Activated naive CD8-positive, alpha-beta T cell treated with anti-CD3 and anti-CD28 coated beads, Interleukin-2, amount 50 U/mL, for 24 hours (primary cell): ENCODE data around the gene DBR1.

Experiments
- ATAC-seq: fragments of 150-1000 bp; cut with Tn5 transposase; one replicate; pipeline ENCODE4 v1.10.0; 2021
- DNase-seq: peaks from one replicate; pipeline ENCODE4 v3.0.0; 2021
- H3K27ac Mint-ChIP-seq: one replicate; pipeline ENCODE4 v1.8.0; 2021; ENCODE audit warnings: mild to moderate bottlenecking, mixed read lengths
- H3K27me3 Mint-ChIP-seq: one replicate; pipeline ENCODE4 v1.8.0; 2021; ENCODE audit warnings: mixed read lengths
- H3K36me3 Mint-ChIP-seq: one replicate; pipeline ENCODE4 v1.8.0; 2021; ENCODE audit warnings: low read depth, mixed read lengths
- H3K4me1 Mint-ChIP-seq: one replicate; pipeline ENCODE4 v1.8.0; 2021; ENCODE audit warnings: mixed read lengths
- H3K4me3 Mint-ChIP-seq: one replicate; pipeline ENCODE4 v1.8.0; 2021; ENCODE audit warnings: mild to moderate bottlenecking, moderate library complexity, mixed read lengths
- H3K9me3 Mint-ChIP-seq: one replicate; pipeline ENCODE4 v1.8.0; 2021; ENCODE audit warnings: mixed read lengths

Gene DBR1, protein sequence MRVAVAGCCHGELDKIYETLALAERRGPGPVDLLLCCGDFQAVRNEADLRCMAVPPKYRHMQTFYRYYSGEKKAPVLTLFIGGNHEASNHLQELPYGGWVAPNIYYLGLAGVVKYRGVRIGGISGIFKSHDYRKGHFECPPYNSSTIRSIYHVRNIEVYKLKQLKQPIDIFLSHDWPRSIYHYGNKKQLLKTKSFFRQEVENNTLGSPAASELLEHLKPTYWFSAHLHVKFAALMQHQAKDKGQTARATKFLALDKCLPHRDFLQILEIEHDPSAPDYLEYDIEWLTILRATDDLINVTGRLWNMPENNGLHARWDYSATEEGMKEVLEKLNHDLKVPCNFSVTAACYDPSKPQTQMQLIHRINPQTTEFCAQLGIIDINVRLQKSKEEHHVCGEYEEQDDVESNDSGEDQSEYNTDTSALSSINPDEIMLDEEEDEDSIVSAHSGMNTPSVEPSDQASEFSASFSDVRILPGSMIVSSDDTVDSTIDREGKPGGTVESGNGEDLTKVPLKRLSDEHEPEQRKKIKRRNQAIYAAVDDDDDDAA

DNA sequence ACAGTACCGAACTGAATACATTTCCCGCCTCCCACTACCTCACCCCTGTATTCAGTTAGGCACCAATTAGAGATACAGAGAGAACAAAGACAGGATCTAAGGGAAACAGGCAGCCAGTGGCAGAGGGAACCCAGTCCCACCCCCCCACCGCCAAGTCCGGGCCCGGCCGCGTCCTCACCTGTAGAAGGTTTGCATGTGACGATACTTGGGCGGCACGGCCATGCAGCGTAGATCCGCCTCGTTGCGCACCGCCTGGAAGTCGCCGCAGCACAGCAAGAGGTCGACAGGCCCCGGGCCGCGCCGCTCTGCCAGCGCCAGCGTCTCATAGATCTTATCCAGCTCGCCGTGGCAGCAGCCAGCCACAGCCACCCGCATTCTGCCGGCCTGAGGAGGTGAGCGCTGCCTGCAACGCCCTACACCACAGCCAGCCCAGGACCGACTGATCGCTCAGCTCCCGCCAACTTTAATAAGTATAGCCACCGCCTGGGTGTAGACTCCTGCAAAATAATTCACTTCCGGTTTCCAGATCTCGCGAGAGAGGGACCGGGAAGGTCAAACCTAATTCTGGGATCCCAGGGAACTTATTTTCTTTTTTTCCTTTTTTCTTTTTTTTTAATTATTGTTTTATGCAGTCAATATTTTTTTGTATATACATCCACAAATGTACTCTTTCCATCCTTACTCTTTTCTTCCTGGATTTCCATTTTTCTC lies at the start of gene DBR1:
TSS of gene DBR1 (minus strand) at position 501 of the 711 bp plus-strand sequence. CDS start at position 375, 126 bp downstream.
- Mint-ChIP-seq H3K4me1 (peaks cover 36% of the 10 kb centered on the region), H3K27ac (peak within 1 kb of the TSS; percentile 95), H3K36me3 (peaks cover 29% of the 10 kb centered on the region), H3K4me3 (peak within 1 kb of the TSS; percentile 91), H3K27me3 (peaks cover 5% of the 10 kb centered on the region), H3K9me3 (no peaks in the 10 kb centered on the region)
- DNase-seq (peak; percentile 75), ATAC-seq (peak; percentile 92)

DNA sequence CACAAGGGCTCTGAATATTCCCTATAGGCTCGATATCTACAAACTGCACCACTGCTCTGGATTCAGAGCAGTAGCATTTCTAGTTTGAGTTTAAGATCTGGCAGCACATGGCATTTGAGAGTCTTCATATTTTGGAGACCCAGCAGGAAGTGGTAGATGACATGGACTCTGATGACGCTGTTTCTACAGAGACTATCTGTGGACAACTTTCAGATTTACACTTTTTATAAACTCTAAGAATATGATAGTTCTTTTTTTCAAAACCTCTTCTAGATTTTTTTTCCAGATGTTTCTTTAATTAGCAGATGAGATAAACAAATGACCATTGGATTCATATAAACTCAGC lies 48.2 kb upstream of the DBR1 start:
- Mint-ChIP-seq H3K4me3 (no peak overlapping the region), H3K4me1 (peaks cover 39% of the 10 kb centered on the region), H3K27me3 (no peaks in the 10 kb centered on the region), H3K9me3 (no peaks in the 10 kb centered on the region), H3K27ac (peak overlapping the region; percentile 30), H3K36me3 (peaks cover 39% of the 10 kb centered on the region)
- DNase-seq (no peak), ATAC-seq (peak; percentile 61)

- Mint-ChIP-seq H3K9me3 (no peaks in the 10 kb centered on the region), H3K36me3 (peaks cover 37% of the 10 kb centered on the region), H3K27ac (peak overlapping the region; percentile 30), H3K27me3 (no peaks in the 10 kb centered on the region), H3K4me3 (no peak overlapping the region), H3K4me1 (peaks cover 43% of the 10 kb centered on the region)
- DNase-seq (no peak), ATAC-seq (no peak)
These were observed 47.6 kb upstream of the DBR1 start for GRCh38 chr3:138222131-138222941.

- H3K4me3 Mint-ChIP-seq, result no peak overlapping the region
- H3K4me1 Mint-ChIP-seq, result peaks cover 43% of the 10 kb centered on the region
- H3K36me3 Mint-ChIP-seq, result peaks cover 34% of the 10 kb centered on the region
- ATAC-seq, result no peak
- no peak for DNase-seq
- H3K9me3 Mint-ChIP-seq, result no peaks in the 10 kb centered on the region
- no peak overlapping the region for H3K27ac Mint-ChIP-seq
- H3K27me3 Mint-ChIP-seq, result no peaks in the 10 kb centered on the region
These were observed 46.1 kb upstream of the DBR1 start for GRCh38 chr3:138220788-138221187.

DNA sequence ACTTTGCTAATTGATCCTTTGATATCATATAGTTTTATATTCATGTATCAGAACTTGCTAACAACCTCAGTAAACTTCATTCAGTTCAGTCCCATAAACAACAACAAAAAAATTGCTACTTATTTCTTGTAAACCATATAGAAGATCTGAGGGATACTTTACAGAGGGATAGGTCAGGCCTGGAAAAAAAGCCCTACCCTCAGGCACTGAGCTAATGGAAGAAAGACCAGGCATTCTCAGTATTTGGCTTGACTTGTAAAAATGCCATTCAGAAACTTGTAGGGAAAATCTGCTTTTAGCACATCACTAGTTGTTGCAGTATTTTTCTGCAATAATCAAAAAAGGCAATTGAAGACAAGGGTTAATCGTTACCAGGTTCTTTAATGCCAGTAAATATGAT lies 45.5 kb upstream of the DBR1 start:
- no peaks in the 10 kb centered on the region for H3K9me3 Mint-ChIP-seq
- no peak overlapping the region for H3K27ac Mint-ChIP-seq
- H3K4me3 Mint-ChIP-seq, result no peak overlapping the region
- DNase-seq (no peak), ATAC-seq (no peak)
- H3K4me1 Mint-ChIP-seq, result peaks cover 43% of the 10 kb centered on the region
- H3K36me3 Mint-ChIP-seq, result peaks cover 29% of the 10 kb centered on the region
- H3K27me3 Mint-ChIP-seq, result no peaks in the 10 kb centered on the region

GRCh38 chr3:138219255-138219654 lies 44.5 kb upstream of the DBR1 start:
- Mint-ChIP-seq H3K27ac (peak overlapping the region; percentile 30), H3K9me3 (no peaks in the 10 kb centered on the region), H3K4me1 (peaks cover 43% of the 10 kb centered on the region), H3K36me3 (peaks cover 24% of the 10 kb centered on the region), H3K27me3 (no peaks in the 10 kb centered on the region), H3K4me3 (no peak overlapping the region)
- DNase-seq (no peak), ATAC-seq (peak; percentile 79)

- H3K27ac Mint-ChIP-seq, result no peak overlapping the region
- peaks cover 39% of the 10 kb centered on the region for H3K36me3 Mint-ChIP-seq
- DNase-seq (no peak), ATAC-seq (no peak)
- H3K4me3 Mint-ChIP-seq, result no peak overlapping the region
- no peaks in the 10 kb centered on the region for H3K27me3 Mint-ChIP-seq
- no peaks in the 10 kb centered on the region for H3K9me3 Mint-ChIP-seq
- H3K4me1 Mint-ChIP-seq, result peaks cover 10% of the 10 kb centered on the region
These were observed 38.8 kb upstream of the DBR1 start for GRCh38 chr3:138213398-138214085.

DNA sequence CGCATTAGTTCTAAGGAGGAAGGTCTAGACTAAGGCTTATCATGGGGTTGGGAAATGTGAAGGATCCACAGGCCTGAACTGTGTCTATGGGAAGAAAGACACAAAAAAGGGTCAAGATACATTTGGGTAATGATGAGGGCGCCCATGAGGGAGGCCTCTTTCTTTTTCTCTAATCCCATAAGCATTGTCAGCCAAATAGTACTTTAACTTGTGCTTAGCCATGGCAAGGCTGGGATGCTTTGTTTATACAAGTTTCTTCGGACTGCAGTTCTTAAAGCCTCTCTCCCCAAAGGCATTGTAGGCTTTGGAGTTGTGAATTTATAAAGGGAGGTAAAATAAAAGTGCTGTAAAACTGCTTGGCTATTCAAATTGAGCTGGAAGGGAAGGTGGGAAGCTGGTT lies 35.8 kb upstream of the DBR1 start:
- peaks cover 46% of the 10 kb centered on the region for H3K36me3 Mint-ChIP-seq

DNA sequence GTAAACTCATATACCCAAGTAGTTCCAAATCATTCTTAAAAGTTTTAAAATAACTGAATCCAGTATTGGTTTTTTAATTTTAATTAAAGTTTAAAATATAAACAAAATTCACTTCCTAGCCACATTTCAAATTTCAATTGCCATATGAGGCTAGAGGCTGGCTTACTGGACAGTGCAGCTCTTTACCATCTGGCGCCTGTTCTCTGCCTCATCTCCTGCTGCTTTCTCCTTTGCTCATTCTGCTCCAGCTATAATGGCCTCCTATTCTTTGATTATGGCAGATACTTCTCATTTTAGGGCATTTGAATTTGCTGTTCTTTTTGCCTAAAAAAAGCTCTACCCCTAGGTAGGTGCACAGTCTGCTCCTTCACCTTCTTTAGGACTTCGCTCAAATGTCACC lies 31.5 kb upstream of the DBR1 start:
- Mint-ChIP-seq H3K27ac (no peak overlapping the region), H3K4me1 (peaks cover 34% of the 10 kb centered on the region), H3K36me3 (peaks cover 29% of the 10 kb centered on the region), H3K4me3 (no peak overlapping the region), H3K9me3 (peaks cover 3% of the 10 kb centered on the region), H3K27me3 (no peaks in the 10 kb centered on the region)
- DNase-seq (no peak), ATAC-seq (no peak)

More for the DNA sequence above, 35.8 kb upstream of the DBR1 start:
- Mint-ChIP-seq H3K9me3 (peaks cover 3% of the 10 kb centered on the region), H3K27ac (no peak overlapping the region), H3K4me3 (no peak overlapping the region), H3K4me1 (peaks cover 6% of the 10 kb centered on the region), H3K27me3 (no peaks in the 10 kb centered on the region)
- no peak for DNase-seq
- no peak for ATAC-seq

DNA sequence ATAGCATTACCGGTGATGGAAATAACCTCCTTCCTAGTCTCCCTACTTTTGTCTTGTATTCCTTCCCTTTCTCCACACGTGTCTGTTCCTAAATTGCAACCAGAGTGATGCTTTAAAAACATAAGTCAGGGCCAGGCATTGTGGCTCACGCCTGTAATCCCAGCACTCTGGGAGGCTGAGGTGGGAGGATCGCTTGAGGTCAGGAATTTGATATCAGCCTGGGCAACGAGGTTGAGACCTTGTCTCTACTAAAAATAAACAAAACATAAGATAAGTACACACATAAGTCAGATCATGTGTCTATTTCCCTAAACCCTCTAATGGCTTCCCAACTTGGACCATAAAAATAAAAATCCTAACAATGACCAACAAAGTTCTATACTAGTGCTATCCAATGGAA lies 30.8 kb upstream of the DBR1 start:
- no peaks in the 10 kb centered on the region for H3K27me3 Mint-ChIP-seq
- ATAC-seq (no peak), DNase-seq (no peak)
- no peak overlapping the region for H3K27ac Mint-ChIP-seq
- peaks cover 3% of the 10 kb centered on the region for H3K9me3 Mint-ChIP-seq
- H3K36me3 Mint-ChIP-seq, result peaks cover 29% of the 10 kb centered on the region
- H3K4me3 Mint-ChIP-seq, result no peak overlapping the region
- peaks cover 34% of the 10 kb centered on the region for H3K4me1 Mint-ChIP-seq

GRCh38 chr3:138203938-138204337 lies 29.2 kb upstream of the DBR1 start:
- H3K4me3 Mint-ChIP-seq, result no peak overlapping the region
- DNase-seq (no peak), ATAC-seq (no peak)
- H3K9me3 Mint-ChIP-seq, result peaks cover 3% of the 10 kb centered on the region
- H3K4me1 Mint-ChIP-seq, result peaks cover 47% of the 10 kb centered on the region
- H3K27ac Mint-ChIP-seq, result no peak overlapping the region
- H3K27me3 Mint-ChIP-seq, result no peaks in the 10 kb centered on the region
- H3K36me3 Mint-ChIP-seq, result peaks cover 30% of the 10 kb centered on the region

DNA sequence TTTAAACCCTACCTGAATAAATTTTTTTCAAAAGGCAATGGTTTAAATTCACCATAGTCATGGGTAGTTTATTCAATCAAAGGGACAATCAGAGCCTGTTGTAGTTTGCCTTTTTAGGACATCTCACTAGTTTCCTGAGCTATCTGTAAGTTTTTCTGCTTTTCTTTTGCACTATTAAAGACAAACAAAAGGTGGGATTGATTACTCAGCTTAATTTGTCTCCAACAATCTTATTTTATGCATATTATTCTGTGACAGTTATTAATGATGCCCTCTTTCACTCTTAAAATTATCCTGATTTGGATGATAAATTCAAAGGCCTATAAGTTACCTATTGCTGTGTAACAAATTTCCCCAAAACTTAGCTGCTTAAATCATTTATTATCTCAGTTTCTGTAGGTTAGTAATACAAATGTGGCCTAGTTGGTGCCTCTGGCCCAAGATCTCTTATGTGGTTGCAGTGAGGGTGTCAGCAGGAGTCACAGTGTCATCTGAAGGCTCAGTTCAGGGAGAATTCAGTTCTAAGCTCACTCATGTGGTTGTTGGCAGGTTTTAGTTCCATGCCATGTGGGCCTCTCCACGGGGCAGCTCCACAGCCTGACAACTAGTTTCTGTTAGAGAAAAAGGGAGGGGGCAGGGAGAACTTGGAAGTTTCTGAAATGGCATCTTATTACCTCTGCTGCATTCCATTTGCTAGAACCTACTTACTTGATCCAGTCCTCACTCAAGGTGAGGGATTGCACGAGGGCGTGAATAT lies 28.4 kb upstream of the DBR1 start:
- no peak overlapping the region for H3K4me3 Mint-ChIP-seq
- peaks cover 48% of the 10 kb centered on the region for H3K4me1 Mint-ChIP-seq
- ATAC-seq (peak; percentile 69), DNase-seq (no peak)
- no peak overlapping the region for H3K27ac Mint-ChIP-seq
- H3K36me3 Mint-ChIP-seq, result peaks cover 26% of the 10 kb centered on the region
- H3K9me3 Mint-ChIP-seq, result peaks cover 3% of the 10 kb centered on the region
- H3K27me3 Mint-ChIP-seq, result no peaks in the 10 kb centered on the region

DNA sequence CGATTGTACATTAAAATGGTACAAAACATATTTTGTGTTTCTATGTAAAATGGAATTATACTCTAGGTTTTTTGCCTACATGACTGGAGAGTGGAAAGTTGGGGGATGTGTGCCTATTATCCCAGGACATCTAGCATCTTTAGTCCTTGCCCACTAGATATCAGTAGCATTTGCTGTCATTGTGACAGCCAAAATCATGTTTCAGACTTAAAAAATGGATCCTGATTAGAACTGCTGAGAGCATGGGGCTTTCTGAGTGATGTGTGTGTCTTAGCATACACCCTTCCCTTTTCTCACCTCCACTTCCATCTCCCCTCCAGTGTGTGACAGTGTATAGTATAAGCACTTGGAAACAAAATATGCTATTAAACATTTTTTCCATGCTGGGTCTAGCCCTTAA lies 25.7 kb upstream of the DBR1 start:
- H3K4me3 Mint-ChIP-seq, result no peak overlapping the region
- H3K4me1 Mint-ChIP-seq, result peaks cover 50% of the 10 kb centered on the region
- ATAC-seq (no peak), DNase-seq (no peak)
- H3K9me3 Mint-ChIP-seq, result no peaks in the 10 kb centered on the region
- H3K27me3 Mint-ChIP-seq, result no peaks in the 10 kb centered on the region
- H3K36me3 Mint-ChIP-seq, result peaks cover 28% of the 10 kb centered on the region
- no peak overlapping the region for H3K27ac Mint-ChIP-seq
